Cerebellar cortex (tissue), 1 donor: ENCODE measurements around the gene MAPK11.
A peak's percentile ranks its signal among the peaks of the same experiment; 100 is the strongest.

Experiments
- DNase-seq: peaks from one replicate; pipeline ENCODE4 v3.0.0-alpha.2; 2015; ENCODE audit warnings: low spot score

Gene MAPK11

GRCh38 chr22:50260801-50261614 is 9.2 kb downstream of the MAPK11 start:
- peak; percentile 66 for DNase-seq

DNA sequence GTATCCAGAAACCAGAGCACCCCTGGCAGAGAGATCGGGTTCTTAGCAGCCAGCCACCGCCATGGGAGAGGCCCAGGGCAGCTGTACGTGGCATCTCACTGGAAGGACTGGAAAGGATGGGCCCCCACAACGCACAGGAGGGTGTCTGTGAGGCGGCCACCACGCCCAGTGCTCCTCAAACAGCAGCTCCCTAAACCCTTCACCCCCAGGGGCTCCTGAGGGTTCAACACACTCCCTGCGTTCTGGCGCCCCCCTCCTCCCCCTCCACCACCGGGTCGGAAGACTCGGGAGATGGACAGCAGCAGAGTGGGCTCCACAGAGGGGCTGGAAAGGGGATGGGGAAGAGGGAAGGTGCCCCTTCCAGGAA is 9.8 kb downstream of the MAPK11 start:
- DNase-seq = no peak

GRCh38 chr22:50259302-50259701 is 10.9 kb downstream of the MAPK11 start:
- no peak for DNase-seq

DNA sequence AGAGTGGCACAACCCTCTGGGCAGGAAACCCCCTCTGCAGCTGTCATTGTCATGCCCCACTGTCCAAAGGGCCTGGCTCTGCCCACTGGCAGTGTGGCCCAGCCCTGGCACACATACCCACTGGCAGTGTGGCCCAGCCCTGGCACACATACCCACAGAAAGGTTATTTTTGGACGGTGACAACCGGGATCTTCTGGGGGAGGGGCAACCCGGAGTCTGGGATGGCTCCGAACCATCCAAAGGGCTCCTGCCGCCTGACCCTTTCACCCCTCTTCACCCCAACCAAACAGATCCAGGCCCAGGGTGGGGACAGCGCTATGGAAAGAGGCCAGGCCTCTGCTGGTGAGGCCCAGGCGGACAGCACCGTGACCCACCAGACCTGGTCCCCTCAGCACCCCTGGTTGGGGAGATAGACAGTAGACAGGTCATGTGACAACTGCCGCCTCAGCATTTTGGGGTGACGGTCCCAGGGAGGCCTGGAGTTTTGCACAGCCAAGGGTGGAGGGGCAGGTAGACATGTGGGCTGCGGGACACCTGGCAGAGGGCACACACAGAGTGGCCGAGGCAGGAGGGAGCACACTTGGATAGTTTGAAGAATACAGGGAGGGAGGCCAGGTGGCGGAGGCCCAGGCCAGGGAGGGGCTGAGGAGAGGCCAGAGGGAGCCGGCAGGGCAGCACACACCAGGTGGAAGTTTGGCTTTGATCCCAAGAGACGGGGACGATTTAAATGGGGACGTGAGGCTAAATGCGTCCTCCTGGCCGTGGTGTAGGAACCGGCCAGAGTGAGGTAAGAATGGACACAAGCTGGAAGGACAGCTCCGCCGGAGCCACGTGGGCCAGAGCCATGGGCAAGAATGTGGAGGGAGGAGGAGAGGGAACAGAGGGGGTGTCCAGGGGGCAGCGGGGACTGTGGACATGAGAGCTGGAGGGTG is 11.6 kb downstream of the MAPK11 start:
- peak; percentile 57 for DNase-seq

GRCh38 chr22:50257451-50258360 is 12.5 kb downstream of the MAPK11 start:
- DNase-seq = no peak

GRCh38 chr22:50257041-50257440 is 13.1 kb downstream of the MAPK11 start:
- DNase-seq = no peak

- no peak for DNase-seq
Measured at GRCh38 chr22:50256258-50256862, 13.8 kb downstream of the MAPK11 start.

- DNase-seq = no peak
Measured at GRCh38 chr22:50255607-50256006, 14.6 kb downstream of the MAPK11 start.

DNA sequence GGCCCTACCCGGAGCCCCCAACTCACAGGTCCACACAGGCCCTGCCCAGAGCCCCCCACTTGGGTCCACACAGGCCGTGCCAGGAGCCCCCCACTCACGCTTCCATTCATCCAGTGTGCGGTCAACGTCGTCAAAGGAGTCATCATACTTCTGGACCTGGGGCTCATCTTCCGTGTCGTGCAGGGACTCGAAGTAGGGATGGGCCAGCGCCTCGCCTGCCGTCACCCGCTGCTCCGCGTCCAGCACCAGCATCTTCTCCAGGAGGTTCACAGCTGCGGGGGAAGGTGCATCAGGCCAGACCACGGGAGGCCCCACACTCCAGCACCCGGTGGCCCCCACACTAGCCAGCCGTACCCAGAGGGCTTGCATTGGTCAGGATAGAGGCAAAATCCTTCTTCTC is 15.1 kb downstream of the MAPK11 start:
- DNase-seq = no peak

- no peak for DNase-seq
Measured at GRCh38 chr22:50253941-50254340, 16.2 kb downstream of the MAPK11 start.

DNA sequence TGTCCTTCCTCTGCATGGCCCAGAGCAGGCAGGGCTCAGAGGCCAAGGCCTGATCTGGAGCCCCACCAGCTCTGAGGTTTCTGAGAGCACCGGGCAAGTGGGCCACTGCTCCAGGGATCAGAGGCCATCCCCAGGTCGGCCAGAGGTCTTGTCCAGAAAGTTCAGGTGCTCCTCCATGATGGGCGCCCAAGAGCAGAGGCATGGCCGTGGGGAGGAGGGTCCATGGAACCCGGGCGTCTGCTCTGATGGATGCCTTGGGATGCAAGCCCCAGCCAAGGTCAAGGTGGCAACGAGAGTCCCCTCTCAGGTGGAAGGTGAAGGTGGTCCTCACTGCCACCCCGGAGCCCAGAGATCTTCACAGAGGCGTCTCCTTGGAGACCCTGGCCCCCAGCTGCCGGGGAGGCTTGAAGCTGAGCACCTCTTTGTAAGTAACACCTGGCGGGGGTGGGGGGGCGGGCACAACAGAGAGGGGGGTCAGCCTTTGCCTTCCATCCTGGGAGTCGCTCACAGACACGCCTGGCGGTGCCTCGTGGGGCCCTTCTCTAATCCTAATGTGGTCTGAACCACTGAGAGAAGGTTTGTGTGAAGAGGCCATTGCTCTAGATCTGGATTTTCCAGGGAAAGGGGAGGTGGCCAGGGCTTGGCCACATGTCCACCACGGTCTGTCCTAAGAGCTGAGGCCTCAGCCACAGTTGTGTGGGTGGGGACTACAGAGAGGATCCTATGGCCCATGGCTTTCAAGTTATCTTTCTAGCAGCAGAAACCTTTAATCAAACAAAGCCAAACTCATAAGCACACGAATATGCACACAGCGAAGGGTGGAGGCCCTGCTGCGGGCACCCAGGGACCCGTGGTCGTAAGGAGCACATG is 16.9 kb downstream of the MAPK11 start:
- no peak for DNase-seq

GRCh38 chr22:50252082-50253045 is 17.8 kb downstream of the MAPK11 start:
- peak; percentile 86 for DNase-seq

- no peak for DNase-seq
Measured at GRCh38 chr22:50251477-50252081, 18.6 kb downstream of the MAPK11 start.

DNA sequence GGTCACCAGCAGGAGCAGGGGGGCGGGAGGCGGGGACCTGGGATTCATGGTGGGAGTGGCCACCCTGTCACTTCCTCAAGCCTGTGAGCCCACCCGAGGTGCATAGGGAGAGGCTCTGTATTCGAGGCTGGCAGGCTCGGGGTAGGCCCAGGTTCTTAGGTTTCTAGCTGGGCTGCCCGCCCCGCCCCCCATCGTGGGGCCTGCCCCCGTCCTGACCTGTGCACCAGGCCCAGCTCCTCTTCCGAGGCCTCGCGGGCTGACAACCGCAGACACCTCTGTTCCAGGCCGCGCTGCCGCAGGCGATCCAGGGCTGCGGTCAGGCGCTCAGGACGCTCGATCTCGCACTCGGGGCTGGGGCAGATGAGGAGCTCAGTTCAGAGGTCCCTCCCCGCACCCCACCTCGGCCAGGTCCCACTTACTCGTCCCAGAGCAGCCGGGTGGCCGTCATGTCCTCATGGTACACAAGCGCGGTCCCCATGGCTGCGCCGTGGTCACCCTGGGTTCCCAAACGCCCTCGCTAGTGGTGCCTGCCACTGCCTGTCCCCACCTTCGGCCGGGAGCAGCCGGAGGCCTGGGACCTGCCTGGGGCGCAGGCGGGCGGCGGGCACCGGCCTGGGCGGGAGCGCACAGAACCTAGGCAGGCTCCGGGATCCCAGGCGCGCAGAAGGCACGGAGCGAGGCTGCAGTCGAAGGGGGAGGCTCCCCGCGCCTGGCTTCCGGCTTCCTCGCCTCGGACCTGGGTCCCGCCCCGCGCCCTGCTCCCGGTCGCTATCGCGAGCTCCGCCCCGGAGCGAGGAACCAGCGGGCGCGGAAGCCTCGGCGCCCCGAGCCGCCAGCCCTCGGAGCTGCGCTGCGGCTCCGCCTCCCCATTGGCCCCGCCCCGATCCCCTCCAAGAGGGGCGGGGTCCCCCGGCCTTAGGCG is 19.4 kb downstream of the MAPK11 start, which contains the start of gene HDAC10:
HDAC10 (minus strand) TSS at position 711 of the 922 bp plus-strand sequence; CDS start at position 478, 233 bp downstream.
- no peak for DNase-seq

DNA sequence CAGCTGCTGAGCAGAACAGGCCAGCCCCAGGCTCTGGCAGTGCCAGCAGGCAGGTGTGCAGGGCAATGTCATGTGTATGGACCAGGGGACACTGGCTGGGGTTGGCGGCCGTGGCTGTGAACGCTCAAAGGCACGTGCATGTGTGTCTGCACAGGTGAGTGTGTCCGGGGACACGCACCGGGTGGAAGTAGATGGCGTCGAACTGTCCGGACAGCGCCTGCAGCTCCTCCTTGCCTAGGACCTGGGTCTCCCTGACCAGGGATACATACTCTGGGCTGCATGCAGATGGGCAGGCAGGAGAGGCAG is 20.0 kb downstream of the MAPK11 start:
- DNase-seq = no peak

DNA sequence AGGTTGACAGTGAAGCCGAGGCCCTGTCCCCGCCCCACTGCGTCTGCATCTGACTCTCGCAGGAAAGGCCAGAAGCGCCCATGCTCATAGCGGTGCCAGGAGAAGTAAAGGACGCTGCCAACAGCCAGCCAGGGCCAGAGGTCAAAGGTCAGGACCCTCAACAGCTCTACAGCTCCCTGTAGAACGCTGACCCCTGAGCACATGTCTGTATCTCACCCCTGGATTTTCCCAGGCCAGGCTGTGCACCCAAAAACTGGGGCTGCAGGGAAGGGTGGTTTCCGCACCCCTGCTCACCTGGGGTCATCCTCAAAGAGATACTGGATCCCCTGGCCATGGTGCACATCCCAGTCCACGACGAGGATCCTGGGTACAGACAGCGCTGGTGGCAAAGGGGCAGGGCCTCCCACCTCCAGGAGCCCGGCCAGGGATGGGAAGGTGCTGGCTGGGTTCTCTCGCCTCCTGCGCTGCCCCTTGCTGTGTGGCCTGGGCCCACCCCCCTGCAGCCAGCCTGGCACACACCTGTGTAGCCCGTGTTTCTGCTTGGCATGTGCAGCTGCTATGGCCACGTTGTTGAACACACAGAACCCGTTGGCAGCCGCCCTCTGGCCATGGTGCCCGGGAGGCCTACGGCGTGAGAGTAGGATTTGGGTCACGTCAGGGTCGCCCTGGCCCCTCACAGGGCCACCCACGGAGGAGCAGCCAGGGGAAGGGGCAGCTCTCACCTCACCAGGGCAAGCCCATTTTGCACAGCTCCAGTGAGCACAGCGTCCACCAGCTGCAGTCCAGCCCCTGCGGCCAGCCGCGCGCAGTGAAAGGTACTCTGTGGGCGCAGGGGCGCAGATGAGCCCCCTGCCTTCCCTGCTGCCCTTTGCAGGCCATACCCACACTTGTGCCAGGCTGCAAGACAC is 20.6 kb downstream of the MAPK11 start:
- DNase-seq = no peak
